PC-3 (cell line): ENCODE data around the gene OSBPL7. TPM values are rescaled to one million over a fixed set of nuclear protein-coding genes. Genes with fewer than 3 reads are reported as not detected.
A peak's percentile ranks its signal among the peaks of the same experiment; 100 is the strongest.

Source experiments
- ATAC-seq: fragments of 200-7000 bp; cut with Tn5 transposase; 2 replicates; pipeline ENCODE4 v1.9.1; 2020; ENCODE audit warnings: mild to moderate bottlenecking, moderate library complexity
- BruUV-seq: library from RNA; stranded (reverse); fragments of 400-500 nt; replicated peaks from 2 replicates; lab custom pipeline; 2021; lab: Mats Ljungman, UMichigan
- CTCF ChIA-PET: fragments of 300-600 bp; sonication (Branson Sonifier 250); formaldehyde crosslinking; loops from one replicate; lab custom pipeline; 2022; ENCODE audit warnings: antibody characterized with exemption; lab: Charles Lee
- POLR2A ChIA-PET: fragments of 300-600 bp; sonication (Branson Sonifier 250); formaldehyde crosslinking; loops from one replicate; lab custom pipeline; 2022; ENCODE audit warnings: antibody characterized with exemption; ENCODE audit not compliant: unreplicated experiment; lab: Charles Lee
- DNase-seq: peaks from one replicate; pipeline ENCODE4 v3.0.0-alpha.2; 2015
- H2AFZ ChIP-seq: fragments of 300-600 bp; sonication (generic); 2 replicates; pipeline ENCODE4 v1.6.0; 2016; ENCODE audit warnings: antibody characterized with exemption, low read length
- H3F3A ChIP-seq: fragments of 300-600 bp; sonication (generic); one replicate; pipeline ENCODE4 v1.6.0; 2017; ENCODE audit warnings: antibody characterized with exemption, low read length, control low read depth, mild to moderate bottlenecking; ENCODE audit not compliant: unreplicated experiment
- H3K27ac ChIP-seq: fragments of 300-600 bp; sonication (generic); 2 replicates; pipeline ENCODE4 v1.5.1; 2016; ENCODE audit warnings: mild to moderate bottlenecking, low read length
- H3K27me3 ChIP-seq: fragments of 300-600 bp; sonication (generic); 2 replicates; pipeline ENCODE4 v1.6.1; 2016; ENCODE audit warnings: low read length, mixed read lengths
- H3K36me3 ChIP-seq: fragments of 300-600 bp; sonication (generic); 2 replicates; pipeline ENCODE4 v1.6.1; 2016; ENCODE audit warnings: low read depth, mixed run types, low read length, mixed read lengths
- H3K4me1 ChIP-seq: fragments of 300-600 bp; sonication (generic); 2 replicates; pipeline ENCODE4 v1.5.1; 2016; ENCODE audit warnings: low read length; ENCODE audit not compliant: insufficient read depth
- H3K4me2 ChIP-seq: fragments of 300-600 bp; sonication (generic); 2 replicates; pipeline ENCODE4 v1.6.0; 2016; ENCODE audit warnings: low read length
- H3K4me3 ChIP-seq: fragments of 300-600 bp; sonication (generic); 2 replicates; pipeline ENCODE4 v1.5.1; 2016; ENCODE audit warnings: mild to moderate bottlenecking, low read length, mixed read lengths
- H3K79me2 ChIP-seq: fragments of 300-600 bp; sonication (generic); 2 replicates; pipeline ENCODE4 v1.6.1; 2017; ENCODE audit warnings: low read length, mixed read lengths
- H3K9ac ChIP-seq: fragments of 300-600 bp; sonication (generic); 2 replicates; pipeline ENCODE4 v1.6.0; 2016; ENCODE audit warnings: mild to moderate bottlenecking, low read length
- H3K9me2 ChIP-seq: fragments of 300-600 bp; sonication (generic); replicated peaks from 2 replicates; pipeline ENCODE4 v1.6.1; 2016; ENCODE audit warnings: mixed run types, low read length, mixed read lengths
- H3K9me3 ChIP-seq: fragments of 300-600 bp; sonication (generic); 2 replicates; pipeline ENCODE4 v1.6.1; 2016; ENCODE audit warnings: low read length, mixed read lengths
- H4K20me1 ChIP-seq: fragments of 300-600 bp; sonication (generic); 2 replicates; pipeline ENCODE4 v1.6.1; 2016; ENCODE audit warnings: low read length, mixed read lengths
- EZH2 ChIP-seq: fragments of 300-600 bp; sonication (generic); IDR thresholded peaks from one replicate; pipeline ENCODE4 v1.6.1; 2017; ENCODE audit warnings: antibody characterized with exemption, mild to moderate bottlenecking, low read length; ENCODE audit not compliant: unreplicated experiment
- EZH2phosphoT487 ChIP-seq: fragments of 300-600 bp; sonication (generic); IDR thresholded peaks from 2 replicates; pipeline ENCODE4 v1.6.1; 2018; ENCODE audit warnings: mild to moderate bottlenecking, antibody characterized with exemption, low read length, borderline replicate concordance
- intact Hi-C: fragments of 100-400 bp; cut with micrococcal nuclease; formaldehyde crosslinking; loops from 2 replicates; pipeline ENCODE4 v1.9.0; 2023
- total RNA-seq: library from RNA; depleted of rRNA; stranded (reverse); fragments of >200 nt; gene quantifications from 2 replicates; pipeline ENCODE4 v1.2.3, GENCODE V29; 2014
- TF ChIP-seq, protein P1 (sequence below): fragments of 300-600 bp; sonication (generic); conservative IDR thresholded peaks from 2 replicates; pipeline ENCODE4 v1.5.1; 2017; ENCODE audit warnings: antibody characterized with exemption, low read depth, mild to moderate bottlenecking, low read length

The OSBPL7 gene
- total RNA-seq, 1 experiment from 2014 or later = 22.1 TPM

GRCh38 chr17:47862621-47863440, 41.2 kb upstream of the OSBPL7 start:
- CTCF ChIA-PET = interaction anchor here (0.5 to 0.8 kb wide), 2 partner anchors 12 to 108 kb away, joined by 4 to 7 read pairs; partner anchors contain the start of genes CDK5RAP3 and SP6
- no TSS peak for BruUV-seq

GRCh38 chr17:47860386-47860785, 38.8 kb upstream of the OSBPL7 start:
- H3K4me3 ChIP-seq = no peak overlapping the region
- ATAC-seq (no peak), DNase-seq (no peak)
- H4K20me1 ChIP-seq = no peaks in the 10 kb centered on the region
- no peak overlapping the region for H2AFZ ChIP-seq
- POLR2A ChIA-PET = no interaction called here
- H3K27ac ChIP-seq = no peak overlapping the region
- no peaks in the 10 kb centered on the region for H3K79me2 ChIP-seq
- CTCF ChIA-PET = no interaction called here
- no peaks in the 10 kb centered on the region for H3K36me3 ChIP-seq
- no peak overlapping the region for H3K9ac ChIP-seq
- no peaks in the 10 kb centered on the region for H3K9me3 ChIP-seq
- no peak overlapping the region for H3K4me2 ChIP-seq
- H3F3A ChIP-seq = peaks cover 6% of the 10 kb centered on the region
- no peaks in the 10 kb centered on the region for H3K9me2 ChIP-seq
- no peaks in the 10 kb centered on the region for H3K27me3 ChIP-seq
- H3K4me1 ChIP-seq = peaks cover 26% of the 10 kb centered on the region
- intact Hi-C loops = no loop called here
- BruUV-seq = no TSS peak
- no peak for TF ChIP-seq EZH2phosphoT487
- no peak for TF ChIP-seq EZH2
- TF ChIP-seq, protein P1, sequence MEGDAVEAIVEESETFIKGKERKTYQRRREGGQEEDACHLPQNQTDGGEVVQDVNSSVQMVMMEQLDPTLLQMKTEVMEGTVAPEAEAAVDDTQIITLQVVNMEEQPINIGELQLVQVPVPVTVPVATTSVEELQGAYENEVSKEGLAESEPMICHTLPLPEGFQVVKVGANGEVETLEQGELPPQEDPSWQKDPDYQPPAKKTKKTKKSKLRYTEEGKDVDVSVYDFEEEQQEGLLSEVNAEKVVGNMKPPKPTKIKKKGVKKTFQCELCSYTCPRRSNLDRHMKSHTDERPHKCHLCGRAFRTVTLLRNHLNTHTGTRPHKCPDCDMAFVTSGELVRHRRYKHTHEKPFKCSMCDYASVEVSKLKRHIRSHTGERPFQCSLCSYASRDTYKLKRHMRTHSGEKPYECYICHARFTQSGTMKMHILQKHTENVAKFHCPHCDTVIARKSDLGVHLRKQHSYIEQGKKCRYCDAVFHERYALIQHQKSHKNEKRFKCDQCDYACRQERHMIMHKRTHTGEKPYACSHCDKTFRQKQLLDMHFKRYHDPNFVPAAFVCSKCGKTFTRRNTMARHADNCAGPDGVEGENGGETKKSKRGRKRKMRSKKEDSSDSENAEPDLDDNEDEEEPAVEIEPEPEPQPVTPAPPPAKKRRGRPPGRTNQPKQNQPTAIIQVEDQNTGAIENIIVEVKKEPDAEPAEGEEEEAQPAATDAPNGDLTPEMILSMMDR = no peak

More at GRCh38 chr17:47862621-47863440, 41.2 kb upstream of the OSBPL7 start:
- Histone ChIP-seq H3K9me2 (no peaks in the 10 kb centered on the region), H3K4me3 (no peak overlapping the region), H3K79me2 (no peaks in the 10 kb centered on the region), H3K36me3 (no peaks in the 10 kb centered on the region), H3K4me1 (peaks cover 28% of the 10 kb centered on the region), H3F3A (peaks cover 6% of the 10 kb centered on the region), H3K9ac (no peak overlapping the region), H3K9me3 (no peaks in the 10 kb centered on the region), H2AFZ (peak overlapping the region; percentile 59), H3K27ac (peak overlapping the region; percentile 42), H3K4me2 (peak overlapping the region; percentile 42), H4K20me1 (no peaks in the 10 kb centered on the region), H3K27me3 (no peaks in the 10 kb centered on the region)
- TF ChIP-seq EZH2 (no peak), EZH2phosphoT487 (no peak)
- TF ChIP-seq, protein P1 = no peak
- intact Hi-C loops = no loop called here
- DNase-seq (peak; percentile 93), ATAC-seq (peak; percentile 73)
- POLR2A ChIA-PET = interaction anchor here (0.6 kb wide), 2 partner anchors 33 to 144 kb away, joined by 3 read pairs; partner anchors contain the start of gene SP2
